Coronary artery (tissue), 2 donors: Measurements from ENCODE around the gene MED27.

ENCODE experiments used
- DNase-seq: peaks from one replicate; pipeline ENCODE4 v3.0.0-alpha.2; 2017; ENCODE audit warnings: low spot score
- H3K27ac ChIP-seq, 2 donors: fragments of 200-600 bp; sonication (generic); one replicate each; pipeline ENCODE4 v1.5.1; 2016 to 2019
- H3K4me3 ChIP-seq: fragments of 200-600 bp; sonication (generic); 2 replicates; pipeline ENCODE4 v1.5.1; 2016; ENCODE audit warnings: mild to moderate bottlenecking, moderate library complexity
- CTCF ChIP-seq: fragments of 200-600 bp; sonication (generic); IDR thresholded peaks from one replicate; pipeline ENCODE4 v1.5.1; 2019; ENCODE audit warnings: antibody characterized with exemption

MED27 gene

GRCh38 chr9:131875828-131876485, 203.7 kb downstream of the MED27 start:
- no peak for TF ChIP-seq CTCF
- no peak for DNase-seq
- no peak overlapping the region for H3K4me3 ChIP-seq
- H3K27ac ChIP-seq, result no peak overlapping the region

GRCh38 chr9:131874916-131875670, 204.6 kb downstream of the MED27 start:
- DNase-seq, result no peak
- no peak overlapping the region for H3K4me3 ChIP-seq
- no peak for TF ChIP-seq CTCF
- no peak overlapping the region for H3K27ac ChIP-seq

- Histone ChIP-seq H3K4me3 (no peak overlapping the region), H3K27ac (no peak overlapping the region)
- no peak for TF ChIP-seq CTCF
- DNase-seq, result no peak
Observed at GRCh38 chr9:131874447-131874846, 205.2 kb downstream of the MED27 start.

- DNase-seq, result no peak
- no peak overlapping the region for H3K4me3 ChIP-seq
- H3K27ac ChIP-seq, result no peak overlapping the region
- TF ChIP-seq CTCF, result no peak
Observed at GRCh38 chr9:131873891-131874440, 205.7 kb downstream of the MED27 start.

- Histone ChIP-seq H3K4me3 (no peak overlapping the region), H3K27ac (no peak overlapping the region)
- no peak for TF ChIP-seq CTCF
- no peak for DNase-seq
Observed at GRCh38 chr9:131873335-131873734, 206.3 kb downstream of the MED27 start.

GRCh38 chr9:131872702-131873101, 207.0 kb downstream of the MED27 start:
- DNase-seq, result no peak
- TF ChIP-seq CTCF, result no peak

More at GRCh38 chr9:131872702-131873101, 207.0 kb downstream of the MED27 start:
- Histone ChIP-seq H3K4me3 (no peak overlapping the region), H3K27ac (no peak overlapping the region)
